Measurements from ENCODE around the gene CHD3. TPM values are rescaled to one million over a fixed set of nuclear protein-coding genes. Genes with fewer than 3 reads are reported as not detected.
A peak's percentile ranks its signal among the peaks of the same experiment; 100 is the strongest.

The CHD3 gene
- total and polyA plus RNA-seq, 2 donors (not counting 3 experiments of a cell fraction or from before 2014, with no cell fraction given): 102 to 185 TPM

DNA sequence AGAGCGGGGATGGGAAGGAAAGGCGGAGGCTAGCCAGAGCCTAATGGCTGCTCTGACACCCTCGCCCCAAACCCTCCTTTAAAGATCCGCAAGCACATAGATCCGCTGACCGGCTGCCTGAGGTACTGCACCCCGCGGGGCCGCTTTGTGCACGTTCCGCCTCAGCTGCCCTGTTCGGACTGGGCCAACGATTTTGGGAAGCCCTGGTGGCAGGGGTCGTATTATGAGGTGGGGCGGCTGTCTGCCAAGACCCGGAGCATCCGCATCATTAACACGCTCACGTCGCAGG is 30.1 kb upstream of the CHD3 start:
- intact Hi-C loops (cut with micrococcal nuclease): loop anchor here (5.0 to 10.0 kb wide), 2 partner anchors 621 to 834 kb away; partner anchors contain the start of genes BCL6B and PHF23
- Histone ChIP-seq H3K9me1 (replicated peaks; ENCODE audit: control insufficient read depth, extremely low read depth, insufficient read depth, low read length) (no peaks in the 10 kb centered on the region), H3K36me3 (ENCODE audit: control insufficient read depth in 2 of 2, extremely low read depth in 1 of 2, insufficient read depth in 2 of 2, low read length in 2 of 2) (no peaks in the 10 kb centered on the region), H3K27ac (ENCODE audit: insufficient read depth, low read depth, low read length) (peak overlapping the region; percentile 96), H3K79me2 (ENCODE audit: control insufficient read depth, insufficient read depth, low read length) (peaks cover 2% of the 10 kb centered on the region), H2AFZ (ENCODE audit: low read depth, low read length) (peak overlapping the region; percentile 60), H3K9me3 (replicated peaks; ENCODE audit: control insufficient read depth, insufficient read depth, low read length) (no peaks in the 10 kb centered on the region), H3K4me1 (ENCODE audit: control insufficient read depth, extremely low read depth, insufficient read depth, low read length) (peaks cover 35% of the 10 kb centered on the region), H3K27me3 (ENCODE audit: control insufficient read depth in 2 of 2, insufficient read depth in 2 of 2, low read length in 2 of 2) (no peaks in the 10 kb centered on the region), H3K4me3 (replicated peaks in 1 of 3; ENCODE audit: insufficient read depth in 1 of 3, low read depth in 1 of 3, low read length in 3 of 3) (peak overlapping the region; percentile 53 to 78 (median 54)), H3K9ac (replicated peaks; ENCODE audit: extremely low read depth, insufficient read depth, low read length) (peak overlapping the region; percentile 96), H4K20me1 (replicated peaks; ENCODE audit: control insufficient read depth, extremely low read depth, insufficient read depth, low read length) (peaks cover 2% of the 10 kb centered on the region), H3K4me2 (ENCODE audit: insufficient read depth, low read length) (peak overlapping the region; percentile 92)
- no peak for FAIRE-seq
- POLR2A ChIA-PET: no interaction called here
- no TSS peak for BruUV-seq (replicated peaks)
- TF ChIP-seq GATA2 (IDR thresholded peaks at IDR 0.05; ENCODE audit: insufficient read depth, insufficient read length, low read depth, low read length) (no peak), JUN (IDR thresholded peaks at IDR 0.05; ENCODE audit: borderline replicate concordance, insufficient read depth, insufficient read length, low read depth) (no peak), FOS (IDR thresholded peaks at IDR 0.05; ENCODE audit: borderline replicate concordance, insufficient read depth, low read length) (no peak), EZH2 (IDR thresholded peaks at IDR 0.05; ENCODE audit: borderline replicate concordance, low read depth, low read length, severe bottlenecking) (no peak), POLR2A (IDR thresholded peaks at IDR 0.05; ENCODE audit: low read depth, low read length) (peak; percentile 15)
- TF ChIP-seq, protein P1, sequence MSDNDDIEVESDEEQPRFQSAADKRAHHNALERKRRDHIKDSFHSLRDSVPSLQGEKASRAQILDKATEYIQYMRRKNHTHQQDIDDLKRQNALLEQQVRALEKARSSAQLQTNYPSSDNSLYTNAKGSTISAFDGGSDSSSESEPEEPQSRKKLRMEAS (IDR thresholded peaks at IDR 0.05; ENCODE audit: insufficient read depth, insufficient read length): no peak
- TF ChIP-seq, protein P2, sequence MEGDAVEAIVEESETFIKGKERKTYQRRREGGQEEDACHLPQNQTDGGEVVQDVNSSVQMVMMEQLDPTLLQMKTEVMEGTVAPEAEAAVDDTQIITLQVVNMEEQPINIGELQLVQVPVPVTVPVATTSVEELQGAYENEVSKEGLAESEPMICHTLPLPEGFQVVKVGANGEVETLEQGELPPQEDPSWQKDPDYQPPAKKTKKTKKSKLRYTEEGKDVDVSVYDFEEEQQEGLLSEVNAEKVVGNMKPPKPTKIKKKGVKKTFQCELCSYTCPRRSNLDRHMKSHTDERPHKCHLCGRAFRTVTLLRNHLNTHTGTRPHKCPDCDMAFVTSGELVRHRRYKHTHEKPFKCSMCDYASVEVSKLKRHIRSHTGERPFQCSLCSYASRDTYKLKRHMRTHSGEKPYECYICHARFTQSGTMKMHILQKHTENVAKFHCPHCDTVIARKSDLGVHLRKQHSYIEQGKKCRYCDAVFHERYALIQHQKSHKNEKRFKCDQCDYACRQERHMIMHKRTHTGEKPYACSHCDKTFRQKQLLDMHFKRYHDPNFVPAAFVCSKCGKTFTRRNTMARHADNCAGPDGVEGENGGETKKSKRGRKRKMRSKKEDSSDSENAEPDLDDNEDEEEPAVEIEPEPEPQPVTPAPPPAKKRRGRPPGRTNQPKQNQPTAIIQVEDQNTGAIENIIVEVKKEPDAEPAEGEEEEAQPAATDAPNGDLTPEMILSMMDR (IDR thresholded peaks at IDR 0.05; ENCODE audit: extremely low read depth in 1 of 2, insufficient read depth in 1 of 2, low read depth in 1 of 2, low read length in 2 of 2): peak; percentile 38 to 59
- dilution Hi-C loops (cut with MboI; ENCODE audit: extremely low pct_ligation_motif_present, low sequenced_read_pairs): no loop called here
- no peak for DNase-seq (ENCODE audit: low read depth, low spot score)
- CTCF ChIA-PET: interaction anchor here (0.6 to 2.0 kb wide), 5 partner anchors 24 to 132 kb away, joined by 3 to 11 read pairs (median 3); partner anchors contain the start of gene KDM6B
